AG09309 (cell line): ENCODE data around the gene DLG1.

ENCODE experiments used
- DNase-seq: peaks from one replicate; pipeline ENCODE4 v3.0.0-alpha.2; 2010; ENCODE audit warnings: low read depth
- H3K4me3 ChIP-seq: 2 replicates; pipeline ENCODE4 v1.5.1; 2011; ENCODE audit warnings: mild to moderate bottlenecking, low read depth, low read length, moderate library complexity; ENCODE audit not compliant: control insufficient read depth
- TF ChIP-seq, protein P1 (sequence below): IDR thresholded peaks from 2 replicates; pipeline ENCODE4 v1.5.1; 2011; ENCODE audit warnings: mild to moderate bottlenecking, low read depth, low read length, inconsistent platforms; ENCODE audit not compliant: insufficient read depth, control insufficient read depth; ENCODE audit errors: missing control alignments

Gene DLG1

DNA sequence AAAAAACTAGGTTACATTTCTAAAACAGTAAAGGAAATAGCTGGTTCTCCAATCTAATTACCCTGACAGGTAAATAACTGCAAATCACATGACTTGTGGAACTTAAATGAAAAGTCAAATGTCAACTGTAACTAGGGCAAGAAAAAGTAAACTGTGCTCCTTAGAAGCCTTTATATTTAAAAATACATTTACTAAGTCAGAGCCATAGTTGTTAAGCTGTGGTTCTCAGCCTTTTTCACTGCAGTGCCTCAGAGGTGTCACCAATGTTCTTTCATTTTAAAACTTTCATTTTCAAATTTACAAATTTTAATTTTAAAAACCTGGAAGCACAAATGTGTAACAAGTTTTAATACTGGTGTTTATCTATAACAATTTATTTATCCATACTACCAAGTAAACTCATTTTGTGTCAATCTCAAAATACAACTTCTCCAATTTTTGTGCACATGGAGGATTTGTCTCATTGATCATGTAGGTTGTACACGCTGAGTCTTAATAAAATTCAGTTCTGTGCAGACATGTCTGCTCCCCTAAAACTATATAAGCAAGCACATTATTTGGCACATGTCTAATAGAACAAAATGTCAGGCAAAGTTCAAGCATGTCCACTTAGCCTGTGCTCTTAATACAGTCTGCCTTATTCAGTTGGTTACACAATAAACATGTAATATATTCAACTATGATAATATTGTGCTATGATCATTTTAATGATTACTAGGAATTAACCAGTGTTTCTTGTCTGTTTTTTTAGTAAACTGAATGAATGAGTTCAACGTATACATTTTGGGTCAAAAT lies 70.4 kb downstream of the DLG1 start:
- no peak for DNase-seq
- H3K4me3 ChIP-seq, result no peak overlapping the region
- TF ChIP-seq, protein P1, sequence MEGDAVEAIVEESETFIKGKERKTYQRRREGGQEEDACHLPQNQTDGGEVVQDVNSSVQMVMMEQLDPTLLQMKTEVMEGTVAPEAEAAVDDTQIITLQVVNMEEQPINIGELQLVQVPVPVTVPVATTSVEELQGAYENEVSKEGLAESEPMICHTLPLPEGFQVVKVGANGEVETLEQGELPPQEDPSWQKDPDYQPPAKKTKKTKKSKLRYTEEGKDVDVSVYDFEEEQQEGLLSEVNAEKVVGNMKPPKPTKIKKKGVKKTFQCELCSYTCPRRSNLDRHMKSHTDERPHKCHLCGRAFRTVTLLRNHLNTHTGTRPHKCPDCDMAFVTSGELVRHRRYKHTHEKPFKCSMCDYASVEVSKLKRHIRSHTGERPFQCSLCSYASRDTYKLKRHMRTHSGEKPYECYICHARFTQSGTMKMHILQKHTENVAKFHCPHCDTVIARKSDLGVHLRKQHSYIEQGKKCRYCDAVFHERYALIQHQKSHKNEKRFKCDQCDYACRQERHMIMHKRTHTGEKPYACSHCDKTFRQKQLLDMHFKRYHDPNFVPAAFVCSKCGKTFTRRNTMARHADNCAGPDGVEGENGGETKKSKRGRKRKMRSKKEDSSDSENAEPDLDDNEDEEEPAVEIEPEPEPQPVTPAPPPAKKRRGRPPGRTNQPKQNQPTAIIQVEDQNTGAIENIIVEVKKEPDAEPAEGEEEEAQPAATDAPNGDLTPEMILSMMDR, result no peak

DNA sequence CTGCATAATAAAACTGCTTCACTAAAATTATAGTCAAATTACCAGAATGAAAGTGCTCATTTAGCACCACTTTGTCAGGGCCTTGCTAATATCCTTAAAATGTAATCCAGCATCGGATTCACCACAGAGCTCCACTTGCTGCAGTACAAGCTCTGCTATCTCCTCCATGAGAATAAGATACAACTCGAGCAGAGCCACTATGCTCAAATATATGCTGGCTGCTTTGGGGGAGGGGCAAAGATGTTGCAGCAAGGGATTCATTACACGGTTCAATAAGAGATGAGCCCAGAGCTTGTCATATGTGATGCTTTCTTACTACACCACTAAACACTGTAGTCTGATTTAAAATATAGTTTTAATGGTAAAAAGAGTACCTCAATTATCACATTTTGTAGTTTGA lies 72.2 kb downstream of the DLG1 start:
- no peak for DNase-seq
- TF ChIP-seq, protein P1, result no peak
- H3K4me3 ChIP-seq, result no peak overlapping the region

DNA sequence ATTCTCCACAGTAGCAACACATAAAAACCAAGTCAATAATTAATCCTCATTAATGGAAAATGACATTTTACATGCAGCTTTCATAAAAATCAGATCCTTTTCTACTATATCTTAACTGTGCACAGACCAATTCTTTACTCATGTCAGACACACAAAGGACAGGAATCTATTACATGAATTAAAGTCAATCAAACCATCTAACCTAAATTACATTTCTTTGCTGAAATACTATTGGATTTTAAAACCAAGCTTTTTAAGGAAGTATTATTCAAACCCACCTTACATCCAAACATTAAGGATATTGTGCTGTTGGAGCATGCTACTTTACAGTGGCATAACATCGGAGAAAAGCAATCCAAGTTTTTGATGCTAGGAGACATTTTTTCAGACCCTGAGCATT lies 72.8 kb downstream of the DLG1 start:
- DNase-seq, result no peak
- TF ChIP-seq, protein P1, result no peak
- no peak overlapping the region for H3K4me3 ChIP-seq

DNA sequence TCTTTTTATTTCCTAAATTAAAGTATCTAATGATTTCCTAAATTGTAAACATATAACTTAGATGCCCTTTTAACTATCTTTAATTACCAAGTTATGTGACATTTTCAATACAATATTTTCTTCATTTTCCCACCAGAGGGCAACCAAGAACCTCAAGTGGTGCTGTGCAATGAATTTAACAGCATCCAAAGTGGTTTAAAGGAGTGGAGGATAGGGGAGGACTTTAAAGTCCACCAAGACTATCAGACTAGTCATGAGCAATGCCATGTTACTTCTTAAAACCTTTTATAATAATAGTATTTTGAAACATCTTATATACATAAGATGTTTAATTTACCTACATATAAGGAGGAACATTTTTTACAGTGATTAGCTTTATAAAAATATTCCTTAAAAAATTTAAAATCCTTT lies 74.4 kb downstream of the DLG1 start:
- TF ChIP-seq, protein P1, result peak; percentile 50
- peak; percentile 13 for DNase-seq
- H3K4me3 ChIP-seq, result no peak overlapping the region

DNA sequence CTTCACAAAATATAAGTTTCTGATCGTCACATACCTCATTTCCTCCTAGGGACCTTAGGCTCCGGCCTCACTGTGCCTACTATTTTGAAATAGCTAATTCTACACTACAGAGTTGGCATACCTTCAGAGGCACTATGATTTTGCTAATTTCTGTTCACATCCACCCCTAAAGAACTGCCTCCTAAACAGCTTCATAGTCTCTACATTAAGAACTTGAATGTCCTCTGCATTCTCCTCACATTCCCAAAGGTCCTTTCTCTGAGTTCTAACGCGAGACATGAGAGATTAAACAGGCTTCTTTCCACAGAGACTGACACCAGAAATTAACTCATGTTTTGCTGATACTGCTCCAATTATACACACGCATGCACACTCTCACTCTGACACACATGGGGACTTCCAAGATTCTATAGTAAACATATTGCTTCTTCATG lies 75.5 kb downstream of the DLG1 start:
- no peak overlapping the region for H3K4me3 ChIP-seq
- TF ChIP-seq, protein P1, result no peak
- no peak for DNase-seq

DNA sequence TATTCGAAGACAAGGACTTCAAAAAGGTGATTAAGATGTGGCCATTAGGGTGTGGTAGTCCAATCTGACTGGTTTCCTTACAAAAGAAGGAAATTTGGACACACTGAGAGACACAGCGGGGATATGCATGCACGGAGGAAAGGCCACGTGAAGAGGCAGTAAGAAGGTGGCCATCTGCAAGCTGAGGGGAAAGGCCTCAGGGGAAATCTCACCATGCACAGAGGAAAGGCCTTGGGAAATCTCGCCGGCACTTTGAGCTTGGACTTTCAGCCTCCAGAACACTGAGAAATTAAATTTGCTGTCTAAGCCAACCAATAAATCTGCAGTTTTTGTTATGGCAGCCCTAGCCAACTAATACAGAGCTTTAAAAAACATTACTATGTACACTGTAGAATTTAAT lies 78.8 kb downstream of the DLG1 start:
- TF ChIP-seq, protein P1, result no peak
- no peak for DNase-seq
- H3K4me3 ChIP-seq, result no peak overlapping the region
